NT2/D1 (cell line): ENCODE results near the gene HAX1.
"Not testable (repeated sequence)": the region's sequence is repeated elsewhere in the genome, so short reads cannot be mapped to it uniquely, and the experiment has no call there.

Experiments used
- DNase-seq: peaks from one replicate; pipeline ENCODE4 v3.0.0-alpha.2; 2011; ENCODE audit warnings: low read depth, low spot score
- H3K27me3 ChIP-seq: 2 replicates; pipeline ENCODE4 v1.6.0; 2011; ENCODE audit warnings: mild to moderate bottlenecking; ENCODE audit not compliant: insufficient read length, insufficient read depth
- H3K36me3 ChIP-seq: 2 replicates; pipeline ENCODE4 v1.6.1; 2011; ENCODE audit warnings: mild to moderate bottlenecking, low read length, mixed read lengths; ENCODE audit not compliant: insufficient read depth, insufficient read length
- H3K4me1 ChIP-seq: 2 replicates; pipeline ENCODE4 v1.5.1; 2011; ENCODE audit not compliant: insufficient read depth, insufficient read length
- H3K4me3 ChIP-seq: 2 replicates; pipeline ENCODE4 v1.5.1; 2011; ENCODE audit warnings: low read depth; ENCODE audit not compliant: insufficient read length
- H3K9ac ChIP-seq: 2 replicates; pipeline ENCODE4 v1.6.0; 2011; ENCODE audit warnings: low read depth; ENCODE audit not compliant: insufficient read length
- H3K9me3 ChIP-seq: 2 replicates; pipeline ENCODE4 v1.5.1; 2011; ENCODE audit warnings: mild to moderate bottlenecking, low read length; ENCODE audit not compliant: insufficient read depth
- SUZ12 ChIP-seq: IDR thresholded peaks from 2 replicates; pipeline ENCODE4 v1.6.1; 2011; ENCODE audit not compliant: insufficient read length, insufficient read depth; ENCODE audit errors: extremely low read depth
- YY1 ChIP-seq: IDR thresholded peaks from 2 replicates; pipeline ENCODE4 v1.6.1; 2011; ENCODE audit not compliant: insufficient read length, insufficient read depth
- ZNF274 ChIP-seq: IDR thresholded peaks from 2 replicates; pipeline ENCODE4 v1.6.1; 2011; ENCODE audit warnings: mild to moderate bottlenecking, low read depth, low read length

Gene HAX1

DNA sequence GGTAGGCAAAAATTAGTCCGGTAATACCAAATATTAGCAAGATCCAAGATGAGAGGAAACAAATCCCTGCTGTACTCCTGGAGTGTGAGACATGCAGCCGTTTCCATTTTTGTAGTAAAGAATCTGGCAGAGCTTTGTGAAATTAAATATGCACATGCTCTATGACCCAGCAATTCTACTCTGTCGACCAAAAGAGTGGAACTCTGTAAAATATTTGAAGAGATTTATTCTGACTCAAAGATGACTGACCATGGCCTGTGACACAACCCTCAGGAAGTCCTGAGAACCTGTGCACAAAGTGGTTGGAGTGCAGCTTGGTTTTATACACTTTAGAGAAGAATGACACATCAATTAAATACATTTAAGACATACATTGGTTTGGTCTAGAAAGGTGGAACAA is 16.2 kb downstream of the HAX1 start:
- no peak overlapping the region for H3K9ac ChIP-seq
- no peak for DNase-seq

DNA sequence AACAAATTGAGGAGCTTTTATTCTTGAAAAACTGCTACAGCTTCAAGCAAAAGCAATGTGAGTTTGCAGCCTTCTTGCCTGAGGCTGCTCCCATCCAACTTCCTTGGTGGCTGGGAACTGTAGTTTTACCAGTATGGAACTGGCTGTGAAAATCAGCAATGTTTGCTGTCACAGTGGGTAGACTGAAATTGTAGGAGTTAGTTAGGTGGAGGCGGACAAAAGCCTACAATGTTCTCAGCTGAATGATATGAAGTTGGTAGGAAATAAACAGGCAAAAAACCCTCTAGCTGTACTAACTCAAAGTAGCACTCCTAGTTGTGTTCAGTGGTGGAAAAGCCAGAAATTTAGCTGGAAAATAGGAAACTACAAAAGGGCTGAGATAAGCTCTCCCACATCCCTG is 18.5 kb downstream of the HAX1 start:
- Histone ChIP-seq H3K9me3 (peaks cover 21% of the 10 kb centered on the region), H3K27me3 (no peaks in the 10 kb centered on the region), H3K36me3 (no peaks in the 10 kb centered on the region), H3K4me1 (no peaks in the 10 kb centered on the region), H3K4me3 (no peak overlapping the region), H3K9ac (no peak overlapping the region)
- DNase-seq = no peak
- no peak for TF ChIP-seq YY1
- no peak for TF ChIP-seq SUZ12
- TF ChIP-seq ZNF274 = no peak

More for the DNA sequence above, 16.2 kb downstream of the HAX1 start:
- no peak overlapping the region for H3K4me3 ChIP-seq
- no peaks in the 10 kb centered on the region for H3K4me1 ChIP-seq
- H3K27me3 ChIP-seq = no peaks in the 10 kb centered on the region
- no peak for TF ChIP-seq SUZ12
- no peaks in the 10 kb centered on the region for H3K36me3 ChIP-seq
- peaks cover 4% of the 10 kb centered on the region; the same call in 1 of the 2 replicates for H3K9me3 ChIP-seq

DNA sequence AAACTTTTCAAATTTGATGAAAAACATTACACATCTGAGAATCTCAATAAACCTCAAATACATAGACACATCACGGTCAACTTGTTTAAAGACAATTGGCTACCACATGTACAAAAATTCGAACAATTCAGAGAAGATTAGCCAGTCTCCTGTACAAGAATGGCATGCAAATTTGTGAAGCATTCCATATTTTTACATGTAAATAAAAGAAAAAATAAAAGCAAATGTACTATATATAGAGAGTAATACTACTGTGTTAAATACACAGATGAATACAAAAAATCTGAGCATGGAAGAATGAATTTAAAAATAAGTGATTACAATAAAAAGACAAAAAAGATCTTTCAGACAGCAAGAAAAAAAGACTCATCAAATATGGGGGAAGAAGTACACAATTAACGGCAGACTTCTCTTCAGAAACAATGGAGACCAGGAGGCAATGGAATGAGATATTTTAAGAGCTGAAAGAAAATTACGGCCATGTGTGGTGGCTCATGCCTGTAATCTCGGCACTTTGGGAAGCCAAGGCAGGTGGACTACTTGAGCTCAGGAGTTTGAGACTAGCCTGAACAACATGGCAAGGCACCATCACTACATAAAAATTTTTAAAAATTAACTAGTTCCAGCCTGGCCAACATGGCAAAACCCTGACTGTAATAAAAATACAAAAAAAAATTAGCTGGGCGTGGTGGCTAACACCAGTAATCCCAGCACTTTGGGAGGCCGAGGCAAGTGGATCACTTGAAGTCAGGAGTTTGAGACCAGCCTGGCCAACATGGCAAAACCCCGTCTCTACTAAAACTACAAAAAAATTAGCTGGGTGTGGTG is 23.2 kb downstream of the HAX1 start:
- no peak overlapping the region for H3K9ac ChIP-seq
- no peaks in the 10 kb centered on the region for H3K27me3 ChIP-seq
- H3K4me3 ChIP-seq = no peak overlapping the region
- no peaks in the 10 kb centered on the region for H3K36me3 ChIP-seq
- no peak for DNase-seq
- H3K4me1 ChIP-seq = no peaks in the 10 kb centered on the region
- TF ChIP-seq ZNF274 = no peak
- TF ChIP-seq YY1 = no peak
- TF ChIP-seq SUZ12 = no peak
- H3K9me3 ChIP-seq = peaks cover 27% of the 10 kb centered on the region

DNA sequence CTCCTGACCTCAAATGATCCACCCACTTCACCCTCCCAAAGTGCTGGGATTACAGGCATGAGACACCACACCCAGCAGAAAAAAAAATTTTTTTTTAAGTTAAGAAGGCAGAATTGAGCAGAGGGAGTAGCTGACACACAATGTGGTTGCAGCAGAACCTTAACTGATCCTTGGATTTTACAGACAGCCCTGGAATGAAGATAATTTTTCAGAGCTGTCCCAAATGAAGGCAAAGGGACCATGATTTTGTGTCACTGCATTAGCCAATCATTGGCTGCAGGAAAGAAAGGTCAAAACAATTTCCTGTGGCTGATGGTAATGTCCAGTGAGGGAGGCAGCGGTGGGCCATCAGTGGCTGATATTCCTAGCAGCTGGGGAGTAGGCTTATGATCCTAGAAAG is 29.2 kb downstream of the HAX1 start:
- Histone ChIP-seq H3K4me1 (no peaks in the 10 kb centered on the region), H3K36me3 (no peaks in the 10 kb centered on the region), H3K4me3 (no peak overlapping the region), H3K9me3 (peaks cover 8% of the 10 kb centered on the region), H3K9ac (no peak overlapping the region), H3K27me3 (no peaks in the 10 kb centered on the region)
- no peak for TF ChIP-seq ZNF274
- no peak for TF ChIP-seq SUZ12
- no peak for TF ChIP-seq YY1
- no peak for DNase-seq

DNA sequence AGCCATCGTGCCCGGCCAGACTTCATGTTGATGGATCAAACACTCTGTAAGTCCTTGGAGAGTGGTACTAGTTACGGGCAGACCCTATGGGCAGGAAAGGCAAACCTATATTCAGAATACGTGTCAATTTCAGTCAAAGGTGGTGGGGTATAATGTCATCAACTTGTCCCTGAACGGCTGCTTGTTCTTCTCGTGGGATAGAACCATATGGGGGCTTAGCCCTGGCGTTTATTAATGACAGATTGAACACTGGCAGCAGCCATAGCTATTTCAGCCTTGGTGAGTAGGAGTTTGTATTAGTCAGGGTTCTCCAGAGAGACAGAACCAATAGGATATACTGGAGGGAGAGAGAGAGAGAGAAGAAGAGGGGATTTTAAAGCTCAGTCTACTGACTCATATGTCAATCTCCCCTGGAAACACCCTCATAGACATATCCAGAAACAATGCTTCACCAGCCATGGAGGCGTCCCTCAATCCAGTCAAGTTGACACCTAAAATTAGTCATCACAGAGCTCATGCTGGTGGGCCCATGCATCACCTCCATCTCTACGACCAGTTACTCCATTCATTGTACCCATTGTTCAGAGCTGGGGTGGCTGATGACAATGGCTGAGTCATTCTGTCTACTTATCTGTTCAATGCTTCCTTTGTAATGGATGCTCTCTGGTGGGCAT is 32.4 kb downstream of the HAX1 start:
- Histone ChIP-seq H3K9ac (no peak overlapping the region), H3K4me1 (no peaks in the 10 kb centered on the region), H3K4me3 (no peak overlapping the region), H3K9me3 (no peaks in the 10 kb centered on the region), H3K27me3 (no peaks in the 10 kb centered on the region), H3K36me3 (no peaks in the 10 kb centered on the region)
- TF ChIP-seq SUZ12 = no peak
- TF ChIP-seq YY1 = no peak
- TF ChIP-seq ZNF274 = no peak
- no peak for DNase-seq

DNA sequence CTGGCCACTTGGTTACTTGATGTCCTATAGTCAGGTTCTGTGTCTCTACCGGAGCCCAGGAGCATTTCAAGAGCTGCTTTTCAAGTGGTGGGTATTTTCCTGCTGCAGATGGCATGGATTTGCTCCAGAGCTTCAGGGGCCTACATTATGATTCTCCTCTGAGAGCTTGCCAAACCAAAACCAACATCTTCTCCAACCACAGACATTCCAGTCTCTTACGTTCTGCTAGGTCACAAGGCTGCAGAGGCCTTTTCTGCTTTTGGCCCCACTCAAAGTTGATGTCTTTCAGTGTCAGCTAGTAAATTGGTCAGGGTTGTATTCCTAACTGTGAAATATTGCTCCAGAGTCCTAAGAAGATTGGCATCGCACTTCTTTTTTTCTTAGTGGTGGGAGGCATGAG is 33.7 kb downstream of the HAX1 start:
- Histone ChIP-seq H3K4me1 (no peaks in the 10 kb centered on the region), H3K9me3 (no peaks in the 10 kb centered on the region)

DNA sequence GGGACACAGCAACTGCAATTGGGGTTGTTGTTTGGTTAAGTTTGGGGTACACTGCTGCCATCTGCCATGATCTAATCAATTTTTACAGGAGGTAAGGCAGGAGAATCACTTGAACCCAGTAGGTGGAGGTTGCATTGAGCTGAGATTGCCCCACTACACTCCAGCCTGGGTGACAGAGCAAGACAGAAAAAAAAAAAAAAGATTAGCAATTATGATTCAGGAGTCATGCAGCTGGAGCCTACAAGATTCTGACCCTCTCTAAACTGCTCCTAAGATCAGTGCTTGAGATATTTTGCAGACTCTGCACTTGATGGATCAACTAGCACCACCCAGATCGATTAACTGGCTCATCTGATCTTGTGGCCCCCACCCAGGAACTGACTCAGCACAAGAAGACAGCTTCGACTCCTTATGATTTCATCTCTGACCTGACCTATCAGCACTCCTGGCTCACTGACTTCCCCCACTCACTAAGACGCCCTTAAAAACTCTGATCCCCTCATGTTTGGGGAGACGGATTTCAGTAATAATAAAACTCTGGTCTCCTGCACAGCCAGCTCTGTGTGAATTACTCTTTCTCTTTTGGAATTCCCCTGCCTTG is 35.3 kb downstream of the HAX1 start:
- not testable (repeated sequence) for H3K27me3 ChIP-seq, DNase-seq, H3K4me1 ChIP-seq, H3K9me3 ChIP-seq, H3K9ac ChIP-seq, H3K4me3 ChIP-seq, H3K36me3 ChIP-seq

More for the DNA sequence above, 33.7 kb downstream of the HAX1 start:
- H3K27me3 ChIP-seq = no peaks in the 10 kb centered on the region
- H3K4me3 ChIP-seq = no peak overlapping the region
- TF ChIP-seq SUZ12 (no peak), ZNF274 (no peak), YY1 (no peak)
- no peak for DNase-seq
- H3K9ac ChIP-seq = no peak overlapping the region
- no peaks in the 10 kb centered on the region for H3K36me3 ChIP-seq

DNA sequence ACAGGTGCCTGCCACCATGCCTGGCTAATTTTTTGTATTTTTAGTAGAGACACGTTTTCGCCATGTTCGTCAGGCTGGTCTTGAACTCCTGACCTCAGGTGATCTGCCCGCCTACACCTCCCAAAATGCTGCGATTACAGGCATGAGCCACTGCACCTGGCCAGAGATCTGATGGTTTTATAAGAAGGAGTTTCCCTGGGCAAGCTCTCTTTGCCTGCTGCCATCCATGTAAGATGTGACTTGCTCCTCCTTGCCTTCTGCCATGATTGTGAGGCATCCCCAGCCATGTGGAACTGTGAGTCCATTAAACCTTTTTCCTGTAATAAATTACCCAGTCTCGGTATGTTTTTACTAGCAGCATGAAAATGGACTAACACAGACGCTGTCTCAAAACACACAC is 36.7 kb downstream of the HAX1 start:
- not testable (repeated sequence) for DNase-seq

DNA sequence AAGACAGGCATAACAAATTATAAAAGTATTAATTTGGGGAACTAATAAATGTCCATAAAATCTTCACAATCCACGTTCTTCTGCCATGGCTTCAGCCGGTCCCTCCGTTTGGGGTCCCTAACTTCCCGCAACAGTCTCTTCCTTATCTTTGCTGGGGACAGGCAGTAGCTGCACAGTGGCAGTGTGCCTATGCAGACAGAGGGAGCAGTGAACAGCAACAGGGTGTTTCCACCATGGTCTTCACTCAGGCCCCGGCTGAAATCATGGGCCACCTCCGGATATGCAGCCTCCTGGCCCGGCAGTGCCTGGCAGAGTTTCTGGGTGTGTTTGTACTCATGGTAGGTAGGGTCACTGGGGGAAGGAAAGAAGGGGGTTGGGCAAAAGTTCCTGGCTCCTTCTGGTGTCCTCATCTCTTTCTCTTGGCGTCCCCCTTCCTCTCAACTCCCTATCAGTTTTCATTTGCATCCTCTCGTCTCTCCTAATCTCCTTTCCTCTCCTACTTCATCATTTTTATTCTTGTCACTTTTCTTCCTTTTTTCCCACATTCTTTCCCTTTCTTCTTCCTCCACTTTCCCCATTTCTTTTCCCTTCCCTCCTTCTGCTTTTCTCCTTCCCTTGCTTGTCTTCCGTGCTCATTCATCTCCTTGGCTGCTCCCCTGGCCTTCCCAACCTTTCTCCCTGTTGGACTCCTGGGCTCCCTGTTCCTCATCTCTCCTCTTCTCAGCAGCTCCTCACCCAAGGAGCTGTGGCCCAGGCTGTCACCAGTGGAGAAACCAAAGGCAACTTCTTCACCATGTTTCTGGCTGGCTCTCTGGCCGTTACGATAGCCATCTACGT is 40.0 kb downstream of the HAX1 start:
- DNase-seq, H3K9ac ChIP-seq, H3K4me1 ChIP-seq, H3K4me3 ChIP-seq, H3K27me3 ChIP-seq, H3K36me3 ChIP-seq: not testable (repeated sequence)
- H3K9me3 ChIP-seq = peaks cover 11% of the 10 kb centered on the region

More for the DNA sequence above, 36.7 kb downstream of the HAX1 start:
- not testable (repeated sequence) for H3K27me3 ChIP-seq, H3K9ac ChIP-seq, H3K9me3 ChIP-seq, H3K4me1 ChIP-seq, H3K4me3 ChIP-seq, H3K36me3 ChIP-seq
